ENCODE measurements around the gene UNC5A.

Gene UNC5A

DNA sequence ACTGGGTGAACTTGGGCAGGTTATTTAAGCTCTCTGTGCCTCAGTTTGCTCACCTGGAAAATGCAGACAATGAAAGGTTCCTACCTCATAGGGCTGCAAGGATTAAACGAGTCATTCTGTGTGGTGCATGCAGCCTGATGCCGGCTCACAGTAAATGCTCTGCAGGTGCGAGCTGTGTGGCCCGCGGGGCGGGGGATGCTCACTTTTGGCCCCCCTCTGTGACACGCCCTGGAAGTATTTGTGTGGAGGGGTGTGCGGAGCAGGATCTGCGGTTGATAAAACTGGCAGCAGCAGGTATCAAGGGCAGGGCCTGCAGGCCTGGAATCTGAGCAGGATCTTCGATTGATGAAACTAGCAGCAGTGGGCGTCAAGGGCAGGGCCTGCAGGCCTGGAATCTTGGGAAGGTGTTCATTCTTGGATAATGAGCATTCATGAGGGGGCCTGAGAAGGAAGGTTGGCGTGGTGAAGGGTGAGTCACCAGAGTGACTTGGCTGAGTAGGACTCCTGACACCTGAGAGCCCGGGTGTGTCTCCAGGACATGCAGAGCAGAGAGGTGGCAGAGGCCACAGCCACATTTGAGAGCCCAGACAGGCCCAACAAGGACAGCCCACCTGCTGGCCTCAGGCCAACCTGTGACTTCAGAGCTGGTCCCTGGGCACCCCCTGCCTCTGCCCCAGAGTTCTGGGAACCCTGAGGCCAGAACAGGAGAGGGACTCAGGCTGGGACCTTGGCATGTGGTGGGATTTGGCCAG lies 11.9 kb downstream of the UNC5A start:
- no peak for DNase-seq

DNA sequence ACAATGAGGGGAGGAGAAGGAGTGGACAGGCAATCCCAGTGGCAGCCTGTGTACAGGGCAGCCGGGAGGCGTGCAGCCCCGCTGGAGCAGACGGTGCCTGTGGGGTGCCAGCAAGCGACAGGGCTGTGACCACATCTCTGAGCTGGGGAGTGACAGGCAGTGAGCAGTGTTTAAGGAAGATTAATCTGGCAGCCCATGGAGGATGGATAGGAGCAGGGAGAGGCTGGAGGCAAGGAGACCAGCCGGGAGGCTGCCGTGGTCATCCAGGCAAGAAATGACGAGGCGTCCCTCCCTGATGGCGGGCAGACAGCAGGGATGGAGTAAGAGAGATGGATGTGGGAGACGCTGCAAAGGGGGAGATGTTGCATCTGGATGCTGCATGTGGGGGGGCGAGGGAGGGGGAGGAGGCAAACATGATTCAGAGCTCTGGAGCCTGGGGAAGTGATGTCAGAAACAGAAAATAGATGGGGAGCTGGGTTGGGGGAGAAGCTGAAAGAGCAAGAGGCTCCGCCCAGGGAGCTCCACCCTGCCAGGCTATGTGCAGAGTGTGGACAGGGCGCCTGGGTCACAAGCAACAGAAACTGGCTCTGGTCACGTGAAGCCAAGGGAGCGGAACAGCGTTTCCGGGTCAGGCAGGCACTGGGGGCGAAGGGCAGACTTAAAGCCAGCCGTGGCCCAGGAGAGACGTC lies 12.6 kb downstream of the UNC5A start:
- no peak for DNase-seq

DNA sequence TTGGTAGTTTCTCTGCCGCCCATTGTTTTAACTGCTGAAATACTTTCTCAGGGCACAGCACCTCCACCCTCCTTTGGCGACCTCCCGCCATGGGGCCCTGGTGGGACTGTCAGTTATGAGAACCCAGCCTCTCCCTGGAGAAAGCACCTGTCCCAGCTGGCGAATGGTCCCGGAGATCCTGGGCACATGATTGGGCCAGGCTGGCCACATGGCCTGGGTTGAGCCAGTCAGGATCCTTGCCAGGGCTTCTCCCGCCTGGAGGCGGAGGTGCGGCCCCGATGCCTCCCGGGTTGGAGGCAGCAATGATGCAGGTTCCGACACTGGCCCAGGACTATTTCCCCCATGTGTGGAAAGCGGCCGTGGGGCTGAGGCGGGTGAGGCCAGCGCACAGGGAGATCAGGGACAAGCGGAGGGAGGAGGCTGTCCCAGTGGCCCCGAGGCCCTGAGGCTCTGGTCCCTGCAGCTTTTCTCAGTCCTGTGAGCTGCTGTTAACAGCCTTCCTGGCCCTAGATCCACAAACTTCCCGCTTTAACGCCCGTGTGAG lies 13.6 kb downstream of the UNC5A start:
- no peak for DNase-seq

DNA sequence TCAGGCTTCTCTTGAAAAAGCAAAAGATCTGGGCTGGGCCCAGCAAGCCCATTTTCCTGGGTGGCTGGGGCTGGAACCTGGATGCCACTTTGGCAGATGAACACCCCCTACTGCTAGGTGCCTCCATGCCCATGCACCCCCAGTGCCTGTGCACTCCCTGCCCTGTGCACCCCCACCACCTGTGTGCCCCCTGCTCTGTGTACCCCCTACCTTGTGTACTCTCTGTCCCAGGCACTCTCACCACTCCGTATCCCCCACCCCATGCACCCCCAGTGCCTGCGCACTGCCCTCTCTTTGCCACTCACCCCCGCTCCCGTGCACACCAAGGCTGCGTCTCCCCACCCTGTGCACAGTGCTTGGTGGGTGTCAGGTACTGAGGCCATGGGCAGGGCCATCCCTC lies 14.2 kb downstream of the UNC5A start:
- DNase-seq, result no peak

DNA sequence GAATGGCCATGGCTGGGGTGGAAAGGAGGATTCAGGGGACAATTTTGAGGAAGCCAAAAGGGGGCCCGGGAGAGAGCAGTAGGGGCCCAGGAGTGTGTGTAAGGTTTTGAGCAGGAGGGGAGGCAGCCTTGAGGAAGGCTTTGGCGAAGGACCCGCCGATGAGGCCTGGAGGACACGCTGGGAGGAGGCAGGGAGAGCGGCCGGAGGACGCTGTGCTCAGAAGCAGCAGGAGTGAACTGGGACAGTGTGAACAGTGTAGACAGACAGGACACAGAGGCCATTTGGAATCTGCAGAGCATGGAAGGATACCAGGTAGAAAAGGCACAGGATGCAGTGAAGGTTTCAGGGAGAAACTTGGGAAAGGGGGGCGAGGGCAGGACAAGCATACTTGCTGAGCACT lies 14.9 kb downstream of the UNC5A start:
- no peak for DNase-seq

DNA sequence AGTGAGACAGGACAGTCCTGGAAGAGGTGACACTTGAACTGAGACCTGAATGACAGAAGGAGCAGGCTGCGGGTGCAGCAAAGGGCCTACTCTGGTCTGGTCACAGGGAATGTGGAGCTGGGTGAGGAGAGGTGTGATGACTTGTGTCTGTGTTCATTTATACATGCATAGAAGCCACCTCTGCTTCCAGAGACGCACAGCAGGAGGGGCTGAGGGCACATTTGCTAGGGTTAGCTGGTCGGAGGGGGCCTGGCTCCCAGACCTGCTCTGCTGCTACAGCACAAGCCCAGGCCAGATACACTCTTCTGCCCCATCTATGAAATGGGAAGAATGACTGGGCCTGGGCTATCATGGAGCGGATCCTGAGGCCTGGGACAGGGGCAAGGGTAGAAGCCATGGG lies 15.6 kb downstream of the UNC5A start:
- no peak for DNase-seq

DNA sequence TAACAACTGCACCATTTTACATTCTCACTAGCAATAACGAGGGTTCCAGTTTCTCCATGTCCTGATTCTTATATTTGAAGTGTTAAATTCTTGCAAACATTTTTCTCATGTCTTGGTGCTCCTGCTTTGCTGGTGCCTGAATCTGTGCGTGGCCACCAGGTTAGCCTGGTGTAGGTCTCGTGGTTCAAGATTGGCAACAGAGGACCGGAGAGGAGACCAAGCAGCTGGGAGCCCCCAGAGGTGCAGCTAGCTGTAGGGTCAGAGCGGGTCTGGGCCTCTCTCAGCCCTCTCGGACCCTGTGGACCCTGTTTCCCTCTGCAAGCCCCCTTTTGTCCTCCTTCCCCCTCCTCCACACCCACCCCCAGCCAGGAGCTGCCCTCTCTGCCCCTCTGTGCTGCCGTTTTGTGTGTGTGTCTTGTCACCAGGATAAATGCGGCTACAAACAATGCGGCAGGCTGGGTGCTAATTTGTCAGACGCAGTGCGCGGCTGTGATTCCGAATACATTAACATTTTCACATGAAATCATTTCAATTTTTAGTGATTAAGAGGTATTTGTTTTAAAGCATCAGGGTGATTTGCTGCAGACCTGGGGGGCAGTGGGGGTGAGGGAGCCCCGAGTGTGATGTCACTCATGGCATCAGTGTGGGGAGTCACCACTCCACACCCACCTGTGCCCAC lies 17.5 kb downstream of the UNC5A start:
- DNase-seq, result no peak

DNA sequence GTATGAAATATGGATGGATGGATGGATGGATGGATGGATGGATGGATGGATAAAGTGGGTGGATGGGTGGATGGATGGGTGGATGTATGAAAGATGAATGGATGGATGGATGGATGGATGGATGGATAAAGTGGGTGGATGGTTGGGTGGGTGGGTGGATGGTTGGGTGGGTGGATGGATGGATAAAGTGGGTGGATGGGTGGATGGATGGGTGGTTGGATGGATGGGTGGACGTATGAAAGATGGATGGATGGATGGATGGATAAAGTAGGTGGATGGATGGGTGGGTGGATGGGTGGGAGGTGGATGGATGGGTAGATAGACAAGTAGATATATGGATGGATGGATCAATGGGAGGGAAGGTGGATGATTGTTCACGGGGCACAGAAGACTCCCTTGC lies 19.0 kb downstream of the UNC5A start:
- no peak for DNase-seq

DNA sequence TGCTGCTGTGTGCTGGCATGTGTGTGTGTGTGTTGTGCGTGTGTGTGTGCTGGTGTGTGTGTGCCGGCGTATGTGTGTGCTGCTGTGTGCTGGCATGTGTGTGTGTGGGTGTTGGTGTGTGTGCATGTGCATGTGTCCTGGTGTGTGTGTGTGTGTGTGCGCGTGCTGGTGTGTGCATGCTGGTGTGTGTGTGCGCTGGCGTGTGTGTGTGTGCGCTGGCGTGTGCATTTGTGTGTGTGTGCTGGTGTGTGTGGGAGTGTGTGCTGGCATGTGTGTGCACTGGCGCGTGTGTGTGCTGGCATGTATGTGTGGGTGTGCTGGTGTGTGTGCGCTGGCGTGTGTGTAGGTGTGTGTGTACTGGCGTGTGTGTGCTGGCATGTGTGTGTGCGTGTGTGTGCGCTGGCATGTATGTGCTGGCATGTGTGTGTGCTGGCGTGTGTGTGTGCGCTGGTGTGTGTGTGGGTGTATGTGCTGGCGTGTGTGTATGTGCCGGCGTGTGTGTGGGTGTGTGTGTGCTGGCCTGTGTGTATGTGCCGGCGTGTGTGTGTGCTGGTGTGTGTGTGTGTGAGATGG lies 20.1 kb downstream of the UNC5A start:
- no peak for DNase-seq

DNA sequence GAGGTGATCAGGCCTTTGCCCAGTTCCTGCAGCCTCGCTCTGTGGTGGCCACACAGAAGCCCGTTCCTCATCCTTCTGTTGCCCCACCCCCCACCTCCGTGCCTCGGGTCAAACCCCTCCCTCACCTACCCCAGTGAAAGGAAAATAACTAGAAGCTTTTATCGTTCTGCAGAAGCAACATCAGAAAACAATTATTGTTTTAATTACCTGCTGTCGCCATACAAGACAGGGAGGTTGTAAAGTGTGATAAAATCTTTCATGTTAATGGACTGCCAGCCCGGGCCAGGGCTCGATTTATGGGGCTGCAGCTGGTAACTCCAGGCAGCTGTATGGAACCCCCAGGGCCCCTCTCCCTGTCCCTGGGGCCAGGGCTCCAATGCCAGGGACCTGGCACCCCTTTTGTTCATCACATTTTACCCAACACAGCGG lies 20.6 kb downstream of the UNC5A start:
- no peak for DNase-seq

DNA sequence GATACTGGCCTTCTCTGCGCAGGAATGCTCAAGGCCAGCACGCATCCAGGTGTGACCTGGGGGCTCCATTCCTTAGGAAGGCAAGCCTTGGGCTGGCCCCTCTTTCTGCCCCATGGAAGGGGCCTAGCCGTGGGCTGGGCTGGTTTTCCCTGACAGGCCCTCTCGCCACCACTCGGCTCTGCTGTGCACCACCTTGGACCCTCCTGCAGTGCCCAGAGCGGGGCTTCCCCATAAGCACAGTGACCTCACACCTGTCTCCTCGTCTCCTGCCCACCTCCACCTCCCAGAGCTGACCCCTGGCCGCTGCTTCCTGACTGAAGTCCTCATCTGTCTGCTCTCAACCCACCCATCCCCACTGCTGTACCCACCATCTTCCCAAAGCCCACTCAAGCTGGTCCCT lies 21.1 kb downstream of the UNC5A start:
- no peak for DNase-seq

DNA sequence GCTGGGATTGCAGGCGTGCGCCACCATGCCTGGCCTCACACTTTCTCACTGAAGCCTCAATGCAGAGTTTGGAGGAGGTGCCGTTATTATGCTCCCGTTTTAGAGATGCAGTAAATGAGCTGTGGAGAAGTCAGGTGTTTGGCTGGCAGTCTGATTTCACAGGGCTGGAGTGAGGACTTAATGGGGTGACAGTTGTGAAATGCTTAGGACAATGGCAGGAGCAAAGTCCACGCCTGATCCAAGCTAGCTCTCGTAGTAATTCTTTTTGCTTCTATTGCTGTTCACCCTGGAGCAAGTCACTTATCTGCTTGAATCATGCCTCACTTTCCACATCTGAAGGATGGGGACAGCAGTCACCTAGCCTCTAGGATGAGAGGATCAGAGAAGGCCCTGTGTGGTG lies 21.8 kb downstream of the UNC5A start:
- DNase-seq, result no peak

DNA sequence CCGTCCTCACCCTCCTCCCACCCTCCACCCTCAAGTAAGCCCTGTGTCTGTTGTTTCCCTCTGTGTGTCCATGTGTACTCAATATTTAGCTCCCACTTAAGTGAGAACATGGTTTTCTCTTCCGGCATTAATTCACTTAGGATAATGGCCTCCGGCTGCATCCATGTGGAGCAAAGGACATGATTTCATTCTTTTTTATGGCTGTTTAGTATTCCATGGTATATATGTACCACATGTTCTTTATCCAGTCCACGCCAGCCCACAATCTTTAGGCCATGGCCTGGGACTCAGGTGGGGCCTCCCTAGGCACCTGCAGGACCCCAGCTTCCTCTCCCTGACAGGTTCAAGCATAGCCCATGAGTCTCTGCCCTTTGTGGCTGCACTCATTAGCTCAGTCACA lies 22.9 kb downstream of the UNC5A start:
- DNase-seq, result no peak

DNA sequence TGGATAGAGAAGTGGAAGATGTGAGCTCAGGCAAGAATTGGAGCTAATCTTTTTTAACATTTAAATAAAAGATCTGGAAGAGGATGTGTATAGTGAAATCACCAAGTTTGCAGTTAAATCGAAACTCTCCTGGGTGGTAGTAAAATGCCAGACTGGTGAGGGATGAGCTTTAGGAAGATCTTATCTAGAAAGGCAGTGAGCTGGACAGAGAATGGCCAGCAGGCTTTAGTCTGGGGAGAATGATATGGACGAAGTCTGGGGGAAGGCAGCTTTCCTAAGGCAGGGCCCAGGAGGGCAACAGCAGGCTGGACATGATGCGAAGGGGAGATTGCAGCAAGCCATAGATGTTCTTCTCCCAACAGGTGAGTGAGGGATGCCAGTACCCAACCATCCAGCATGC lies 25.6 kb downstream of the UNC5A start:
- no peak for DNase-seq

DNA sequence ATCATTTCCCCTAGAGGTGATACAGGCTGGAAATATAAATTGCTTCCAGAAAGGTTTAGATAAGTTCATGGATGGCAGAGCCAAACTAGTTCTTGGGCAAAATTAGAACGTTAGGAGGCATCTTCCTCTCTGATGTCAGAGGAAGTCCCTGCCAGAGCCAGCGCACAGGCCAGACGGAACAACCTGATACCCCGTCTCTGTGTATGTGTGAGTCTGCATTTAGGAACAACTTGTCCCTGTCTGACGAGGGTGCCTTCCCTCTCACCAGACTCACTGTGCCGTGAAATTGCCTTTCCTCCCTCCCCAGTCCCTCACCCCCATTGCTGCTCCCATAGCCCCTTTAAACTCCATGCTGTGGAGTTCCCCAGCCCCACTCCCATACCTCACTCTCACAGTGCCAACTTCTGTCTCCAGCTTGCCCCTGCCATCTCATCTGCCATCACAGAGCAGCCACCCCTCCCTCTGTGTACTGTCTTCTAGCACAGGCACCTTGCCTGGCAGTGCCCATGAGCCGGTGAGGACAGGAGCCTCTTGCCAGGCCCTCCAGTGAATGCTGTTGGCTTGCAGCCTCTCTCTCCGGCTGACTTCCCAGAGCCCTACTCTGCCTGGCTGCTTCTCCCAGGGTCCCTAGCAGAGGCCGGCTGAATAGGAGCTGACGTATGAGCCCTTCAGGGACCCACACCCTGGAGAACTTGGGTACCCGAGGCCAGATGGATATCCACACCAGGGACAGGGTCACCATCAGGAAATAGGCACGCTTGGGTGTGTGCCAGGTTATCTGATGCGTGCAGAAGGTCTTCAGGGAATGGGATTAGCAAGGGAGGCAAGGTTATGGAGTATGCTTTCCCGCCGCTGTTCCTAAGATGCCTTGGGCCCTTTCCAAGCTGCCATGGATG lies 26.7 kb downstream of the UNC5A start:
- DNase-seq, result no peak

DNA sequence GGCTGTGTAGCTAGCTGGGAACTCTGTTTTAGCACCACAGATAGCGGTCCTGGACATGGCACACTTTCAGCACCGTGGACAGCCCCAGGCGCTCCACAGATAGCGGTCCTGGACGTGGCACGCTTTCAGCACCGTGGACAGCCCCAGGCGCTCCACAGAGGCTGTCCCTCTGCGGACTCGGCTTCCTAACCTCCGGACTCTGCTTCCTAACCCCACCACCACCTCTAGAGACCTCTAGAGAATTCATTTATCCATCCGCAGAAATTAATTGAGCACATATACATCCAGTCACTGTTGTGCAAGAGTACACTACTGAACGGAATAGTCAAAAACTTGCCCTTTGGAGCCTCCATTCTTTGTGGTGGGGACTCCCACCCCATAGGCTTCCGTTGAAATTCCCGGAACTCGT lies 27.4 kb downstream of the UNC5A start:
- DNase-seq, result peak; percentile 62 to 68

DNA sequence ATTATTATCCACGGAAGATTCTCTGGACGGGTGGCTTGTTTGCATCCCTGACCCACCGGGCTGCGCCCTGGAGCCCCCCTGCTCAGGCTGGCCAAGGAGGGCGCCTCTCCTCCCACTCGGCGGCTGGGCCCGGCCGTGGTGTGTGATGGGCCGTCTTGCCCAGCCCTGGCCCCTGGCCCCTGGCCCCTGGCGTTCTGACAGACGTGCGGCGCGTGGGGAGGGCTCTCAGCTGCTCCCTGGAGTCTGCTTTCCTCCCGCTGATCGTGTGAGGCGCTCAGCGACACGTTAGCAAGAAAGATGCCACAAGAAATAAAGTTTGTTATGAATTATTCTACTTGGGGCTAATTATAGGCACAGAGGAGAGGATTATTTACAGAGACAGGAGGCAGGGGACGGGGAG lies 33.3 kb downstream of the UNC5A start:
- DNase-seq, result no peak

DNA sequence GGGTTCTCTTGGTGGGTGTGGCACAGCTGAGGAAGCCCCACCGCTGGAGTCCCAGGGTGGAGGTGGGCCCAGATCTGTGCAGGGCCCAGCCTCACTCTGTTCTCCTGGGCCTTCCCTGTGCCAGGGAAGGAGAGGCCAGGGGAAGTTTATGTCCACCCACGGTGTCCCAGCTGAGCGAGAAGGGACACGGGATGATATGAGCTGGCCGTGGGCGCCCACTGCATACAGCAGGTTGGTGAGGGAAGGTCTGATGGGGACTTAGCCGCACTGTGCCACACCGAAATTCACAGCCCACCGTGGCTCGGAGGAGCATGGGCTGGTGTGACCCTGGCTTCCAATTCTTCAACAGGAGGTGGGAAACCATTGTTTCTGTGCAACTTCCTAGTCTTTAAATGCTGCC lies 33.9 kb downstream of the UNC5A start:
- no peak for DNase-seq

DNA sequence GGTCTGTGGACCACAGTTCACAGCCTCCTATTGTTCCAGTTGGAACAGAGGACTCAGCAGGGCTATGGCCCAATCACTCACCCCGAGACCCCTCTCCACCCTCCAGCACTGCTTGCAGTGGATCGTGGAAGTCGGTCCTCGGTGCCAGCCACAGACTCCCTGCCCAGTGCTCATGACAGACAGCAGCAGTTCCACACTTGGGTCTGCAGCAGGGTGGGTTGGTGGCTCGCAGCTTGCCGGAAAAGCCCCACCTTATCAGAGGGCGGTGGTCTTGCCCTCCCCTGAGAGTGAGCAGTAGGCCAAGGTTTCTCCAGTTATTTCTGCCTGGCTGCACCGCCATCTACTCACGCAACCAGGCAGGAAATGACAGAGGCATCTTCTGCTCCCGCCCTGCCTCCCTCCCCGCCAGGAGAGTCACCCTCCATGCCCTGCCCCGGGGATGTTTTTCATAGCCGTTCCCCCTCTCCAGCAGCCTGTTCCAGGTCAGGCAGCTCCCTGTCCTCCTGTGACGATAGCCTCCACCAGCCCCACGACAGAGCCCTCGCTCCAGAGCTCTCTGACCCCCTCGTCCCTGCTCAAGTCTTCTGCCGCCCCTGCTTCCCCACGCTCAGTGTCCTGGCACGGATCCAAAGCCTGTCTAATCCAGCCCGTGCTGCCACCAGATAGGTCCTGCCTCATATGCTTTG lies 34.5 kb downstream of the UNC5A start:
- DNase-seq, result no peak

DNA sequence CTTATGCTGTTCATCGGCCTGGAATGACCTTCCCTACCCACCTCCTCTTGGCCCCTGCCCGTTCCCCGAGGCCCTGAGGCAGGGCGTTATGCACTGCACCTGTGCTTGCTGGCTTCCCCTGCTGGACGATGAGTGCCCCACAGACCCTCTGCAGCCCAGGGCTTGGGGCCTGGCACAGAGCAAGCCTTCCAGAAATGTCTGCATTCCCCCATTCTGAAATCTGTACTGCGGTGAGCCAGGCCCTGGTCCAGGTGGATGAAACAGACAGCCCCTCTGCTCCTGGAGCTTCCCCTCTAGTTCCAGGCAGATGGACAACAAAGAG lies 35.0 kb downstream of the UNC5A start:
- DNase-seq, result no peak

DNA sequence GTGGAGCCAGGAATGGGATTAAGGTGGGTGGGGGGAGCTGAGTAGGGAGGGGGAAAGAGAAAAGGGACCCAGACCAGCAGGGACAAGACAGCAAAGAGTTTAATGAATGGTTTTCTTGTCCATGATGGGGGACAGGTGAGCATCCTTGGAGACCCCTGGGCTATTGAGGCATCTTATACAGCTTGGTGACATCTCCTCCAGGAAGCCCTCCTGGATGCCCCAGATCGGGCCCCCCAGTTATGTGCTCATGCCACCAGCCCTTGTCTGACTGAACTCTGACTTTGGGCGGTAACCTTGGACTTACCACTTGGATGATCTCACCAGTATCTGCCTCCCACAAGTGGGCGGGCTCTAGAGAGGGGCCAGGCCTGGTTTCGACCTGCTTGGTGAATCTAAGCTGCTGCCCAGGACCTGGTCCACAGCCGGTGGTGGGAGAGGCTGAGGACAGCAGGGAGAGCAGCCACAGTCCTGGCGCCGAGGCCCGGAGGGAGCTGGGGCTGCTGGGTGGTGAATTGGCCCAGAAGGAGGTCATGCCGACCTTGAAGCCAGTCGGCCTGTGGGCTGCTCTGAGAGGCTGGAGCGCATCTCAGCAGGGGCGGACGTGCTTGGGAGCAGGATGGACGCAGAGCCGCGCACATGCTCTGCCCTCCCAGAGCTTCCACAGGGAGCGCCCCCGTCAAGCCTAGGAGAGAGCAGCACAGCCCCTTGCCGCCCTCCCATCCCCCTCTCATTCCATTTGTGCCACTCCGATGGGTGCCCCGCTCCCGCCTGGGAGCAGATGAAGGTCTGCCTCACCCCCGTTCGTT lies 36.2 kb downstream of the UNC5A start:
- DNase-seq, result no peak

Data from CD4-positive, alpha-beta T cell treated with Interleukin-4 for 1 hour (primary cell).